NCI-H748 (cell line): ENCODE measurements around the gene PPP1R16B.

Source experiments
- DNase-seq: peaks from one replicate; lab custom pipeline; 2025; ENCODE audit not compliant: unreplicated experiment; lab: John Stamatoyannopoulos, UW

The PPP1R16B gene

GRCh38 chr20:38825901-38826625, 20.6 kb downstream of the PPP1R16B start:
- peak; percentile 88 for DNase-seq

- no peak for DNase-seq
Measured at GRCh38 chr20:38827770-38828281, 22.3 kb downstream of the PPP1R16B start.

GRCh38 chr20:38828514-38829295, 23.2 kb downstream of the PPP1R16B start:
- no peak for DNase-seq

DNA sequence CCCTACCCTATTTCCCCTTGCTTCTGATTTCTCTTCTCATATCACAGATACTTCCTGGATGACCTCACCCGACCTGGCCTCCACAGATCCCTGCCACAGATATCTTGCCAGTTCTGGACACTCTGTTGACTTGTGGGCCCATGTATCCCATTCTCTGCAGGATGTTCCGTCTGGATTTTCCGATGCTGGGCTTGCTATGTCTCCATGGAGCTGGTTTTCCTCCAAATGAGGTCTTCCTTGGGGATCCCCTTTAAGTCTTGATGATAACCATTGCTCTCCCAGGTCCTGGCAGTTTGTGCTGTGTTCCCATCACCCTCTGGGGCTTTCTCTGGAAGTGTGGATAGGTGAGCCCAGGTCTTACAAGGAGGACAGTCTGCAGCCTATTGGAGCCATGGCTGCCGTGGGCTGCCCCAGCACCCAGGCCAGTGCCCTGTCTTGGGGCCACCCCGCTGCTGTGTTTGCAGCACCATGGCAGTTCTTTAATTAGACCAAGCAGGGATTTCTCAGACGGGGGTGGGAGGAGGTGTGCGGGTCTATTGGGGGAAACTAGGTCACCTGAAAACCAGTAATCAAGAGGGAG, 23.9 kb downstream of the PPP1R16B start:
- DNase-seq: no peak

GRCh38 chr20:38830356-38830755, 24.9 kb downstream of the PPP1R16B start:
- no peak for DNase-seq

DNA sequence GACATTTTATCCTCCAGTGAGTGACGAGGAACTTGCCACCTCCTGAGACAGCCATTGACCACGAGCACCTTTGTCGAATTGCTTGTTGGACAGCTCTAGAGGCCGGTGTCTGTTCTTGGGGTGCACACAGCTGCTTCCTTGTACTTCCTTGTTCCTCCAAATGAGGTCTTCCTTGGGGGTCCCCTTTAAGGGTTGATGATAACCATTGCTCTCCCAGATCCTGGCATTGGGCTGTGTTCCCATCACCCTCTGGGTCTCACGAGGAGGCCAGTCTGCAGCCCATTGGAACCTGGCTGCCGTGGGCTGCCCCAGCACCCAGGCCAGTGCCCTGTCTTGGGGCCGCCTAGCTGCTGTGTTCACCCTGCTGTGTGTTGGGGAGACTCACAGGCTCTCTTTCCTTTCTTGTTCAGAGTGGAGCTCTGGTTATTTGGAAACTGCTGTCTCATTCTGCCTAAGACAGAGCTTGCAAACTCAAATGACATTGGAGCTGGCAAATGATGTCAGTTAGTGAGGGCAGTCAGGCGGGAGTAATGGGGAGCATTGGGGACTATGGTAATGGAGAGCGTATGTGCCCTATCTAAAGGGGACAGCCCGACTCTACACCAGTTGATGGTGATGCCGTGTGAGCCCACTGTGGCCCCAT, 25.7 kb downstream of the PPP1R16B start:
- DNase-seq: no peak

- no peak for DNase-seq
Measured at GRCh38 chr20:38831995-38832620, 26.6 kb downstream of the PPP1R16B start.

- DNase-seq: no peak
Measured at GRCh38 chr20:38833154-38833856, 27.8 kb downstream of the PPP1R16B start.

- DNase-seq: no peak
Measured at GRCh38 chr20:38833857-38834164, 28.3 kb downstream of the PPP1R16B start.

DNA sequence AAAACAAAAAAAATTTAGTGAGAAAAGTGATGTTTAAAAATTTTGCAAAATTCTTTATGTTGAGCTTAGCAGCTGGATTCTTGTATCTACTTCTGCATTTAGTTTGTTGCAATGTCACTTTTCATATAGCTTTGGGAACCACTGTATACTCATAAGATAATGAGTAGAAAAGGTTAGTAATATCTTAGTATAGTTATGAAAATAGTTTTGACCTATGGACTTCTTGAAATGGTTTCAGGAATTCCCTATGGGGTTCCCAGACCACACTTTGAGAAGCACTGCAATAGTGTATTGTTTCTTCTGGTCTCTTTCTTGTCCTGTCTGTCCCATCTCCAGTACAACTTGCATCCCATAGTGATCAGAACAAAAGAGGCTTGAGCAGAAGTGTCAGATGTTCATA, 29.4 kb downstream of the PPP1R16B start:
- no peak for DNase-seq

- DNase-seq: no peak
Measured at GRCh38 chr20:38835792-38836191, 30.3 kb downstream of the PPP1R16B start.

DNA sequence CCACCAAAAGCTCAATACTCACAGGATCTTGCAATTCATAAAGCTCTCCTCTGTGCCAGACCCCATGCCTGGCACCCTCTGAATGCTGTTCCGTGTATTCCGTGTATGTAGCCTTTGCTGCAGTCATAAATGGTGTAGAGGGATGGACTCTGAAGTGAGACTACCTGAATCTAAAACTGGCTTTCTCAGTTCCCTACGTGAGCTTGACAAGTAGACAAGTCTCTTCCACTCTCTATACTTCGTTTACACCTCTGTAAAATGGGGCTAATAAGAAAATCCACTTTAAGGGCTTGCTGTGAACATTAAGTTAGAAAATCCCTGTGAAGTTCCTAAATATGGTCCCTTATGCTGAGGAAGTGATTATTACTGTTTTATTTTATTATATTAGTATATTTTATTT, 31.5 kb downstream of the PPP1R16B start:
- no peak for DNase-seq

DNA sequence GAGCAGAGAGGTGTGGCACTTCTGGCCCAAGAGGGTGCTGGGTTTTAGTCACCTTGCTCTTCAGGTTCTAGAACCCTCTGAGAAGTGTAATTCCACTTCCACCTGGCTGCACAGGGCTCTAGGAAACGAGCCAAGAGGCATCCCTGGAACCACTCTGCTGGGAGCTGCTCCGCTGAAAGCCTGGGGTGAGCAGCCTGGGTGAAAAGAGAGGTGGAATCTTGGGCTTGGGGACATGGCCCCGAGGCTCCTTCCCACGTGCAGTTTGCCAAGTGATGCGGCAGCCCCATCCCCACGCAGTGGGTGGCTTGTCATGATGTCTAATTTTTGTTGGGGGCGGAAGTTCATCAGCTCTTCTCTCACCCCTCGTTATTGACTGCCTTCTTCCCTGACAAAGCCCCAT, 32.8 kb downstream of the PPP1R16B start:
- no peak for DNase-seq

- no peak for DNase-seq
Measured at GRCh38 chr20:38839563-38839962, 34.1 kb downstream of the PPP1R16B start.

DNA sequence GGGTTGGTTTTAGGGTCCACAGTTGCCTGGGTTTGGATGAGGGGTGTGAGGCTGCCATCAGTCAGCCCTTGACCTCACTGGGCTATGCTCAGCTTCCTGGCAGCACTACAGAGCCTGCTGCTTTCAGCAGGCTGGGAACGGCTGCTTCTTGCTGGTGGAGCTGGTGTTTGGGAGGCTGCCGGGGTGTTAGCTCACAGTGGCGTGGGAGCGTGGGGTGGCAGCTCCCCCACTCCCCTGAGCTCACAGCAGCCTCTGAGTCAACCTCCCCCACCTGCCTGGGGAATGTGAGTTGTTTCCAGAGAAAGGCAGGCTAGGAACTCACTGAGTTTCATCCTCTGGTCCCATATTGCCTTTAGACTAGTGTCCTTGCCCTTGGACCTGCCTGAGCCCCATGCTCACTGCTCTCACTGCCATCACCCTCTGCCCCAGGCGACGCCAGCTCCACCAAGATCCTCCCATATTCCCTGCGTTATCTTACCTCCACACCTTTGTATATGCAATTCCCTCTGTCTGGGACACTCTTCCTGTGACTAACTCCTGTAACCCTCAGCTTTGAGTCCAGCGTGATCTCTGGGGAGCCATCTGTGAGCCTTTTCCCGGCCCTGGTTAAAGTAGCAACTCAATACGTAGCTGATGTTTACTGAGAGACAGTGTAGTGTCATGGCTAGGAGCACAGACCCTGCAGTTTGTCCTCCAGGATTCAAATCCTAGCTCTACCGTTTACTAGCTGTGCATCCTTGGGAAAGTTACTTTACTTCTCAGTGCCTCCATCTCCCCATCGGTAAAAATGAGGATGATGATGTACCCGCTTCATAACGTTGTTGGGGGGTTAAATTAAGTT, 34.8 kb downstream of the PPP1R16B start:
- DNase-seq: no peak

DNA sequence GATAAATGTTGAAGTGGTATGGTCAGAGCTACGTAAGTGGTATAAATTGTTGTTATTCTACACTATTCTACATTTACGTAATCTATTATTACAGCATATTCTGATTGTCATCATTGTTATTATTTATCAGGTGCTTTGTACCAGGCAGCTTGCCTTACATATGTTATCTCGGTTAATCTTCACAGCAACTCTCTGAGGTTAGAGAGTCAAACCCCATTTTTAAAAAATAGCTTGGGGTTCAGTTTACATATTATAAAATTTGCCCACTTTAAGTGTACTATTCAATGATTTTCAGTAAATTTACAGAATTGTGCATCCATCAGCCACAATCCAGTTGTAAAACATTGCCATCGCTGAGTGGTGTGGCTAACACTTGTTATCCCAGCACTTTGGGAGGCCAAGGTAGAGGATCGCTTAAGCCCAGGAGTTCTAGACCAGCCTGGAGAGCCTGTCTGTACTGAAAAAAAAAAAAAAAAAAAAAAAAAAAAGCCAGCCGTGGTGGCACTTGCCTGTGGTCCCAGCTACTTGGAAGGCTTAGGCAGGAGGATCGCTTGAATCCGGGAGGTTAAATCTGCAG, 35.5 kb downstream of the PPP1R16B start:
- no peak for DNase-seq

DNA sequence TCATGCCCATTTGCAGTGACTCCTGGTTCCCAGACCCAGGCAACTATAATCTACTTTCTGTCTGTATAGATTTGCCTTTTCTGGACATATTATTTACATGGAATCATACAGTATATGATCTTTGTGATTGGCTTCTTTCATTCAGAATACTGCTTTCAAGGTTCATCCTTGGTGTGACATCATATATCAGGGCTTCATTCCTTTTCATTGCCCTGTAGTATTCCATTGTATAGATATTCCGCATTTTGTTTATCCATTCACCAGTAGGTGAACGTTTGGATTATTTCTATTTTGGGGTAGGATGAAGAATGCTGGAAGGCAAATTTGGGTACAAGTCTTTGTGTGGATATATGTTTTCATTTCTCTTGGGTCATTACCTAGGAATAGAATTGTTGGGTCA, 36.1 kb downstream of the PPP1R16B start:
- DNase-seq: no peak

GRCh38 chr20:38842026-38842425, 36.5 kb downstream of the PPP1R16B start:
- DNase-seq: no peak

- no peak for DNase-seq
Measured at GRCh38 chr20:38842558-38842981, 37.1 kb downstream of the PPP1R16B start.
